NCI-H82 treated with DMSO at 0.1 percent for 48 hours (cell line): ENCODE measurements around the gene ARID1B.

Experiments used
- DNase-seq: peaks from one replicate; lab custom pipeline; 2025; ENCODE audit not compliant: unreplicated experiment; lab: John Stamatoyannopoulos, UW

Gene ARID1B

DNA sequence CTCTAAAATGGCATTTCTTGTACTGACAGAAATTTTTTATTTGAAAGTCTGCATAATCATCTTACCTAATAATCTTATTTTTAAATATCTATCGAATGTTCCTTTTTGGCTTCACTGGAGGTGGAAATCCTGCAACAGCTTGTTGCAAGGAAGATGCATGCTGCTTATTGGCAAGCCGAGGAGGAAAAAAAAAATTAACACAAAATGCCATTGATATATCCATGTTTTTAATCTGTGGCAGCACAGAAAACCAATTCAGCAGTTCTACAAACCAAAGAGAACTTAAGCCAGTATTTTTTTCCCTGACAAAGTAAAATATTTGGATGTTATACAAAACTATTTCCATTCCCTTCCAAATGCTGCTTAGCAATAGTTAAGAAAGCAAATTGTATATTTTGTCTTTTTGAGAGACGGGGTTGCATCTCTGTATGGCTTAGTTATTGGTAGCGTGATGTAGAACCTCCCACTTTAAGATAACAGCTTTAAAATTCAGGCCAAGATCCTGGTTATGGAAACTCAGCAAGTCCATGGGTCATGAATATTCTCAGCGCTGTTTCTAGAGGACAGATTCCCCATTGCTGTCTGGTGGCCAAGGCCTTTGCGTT is 314.8 kb downstream of the ARID1B start:
- DNase-seq = no peak

DNA sequence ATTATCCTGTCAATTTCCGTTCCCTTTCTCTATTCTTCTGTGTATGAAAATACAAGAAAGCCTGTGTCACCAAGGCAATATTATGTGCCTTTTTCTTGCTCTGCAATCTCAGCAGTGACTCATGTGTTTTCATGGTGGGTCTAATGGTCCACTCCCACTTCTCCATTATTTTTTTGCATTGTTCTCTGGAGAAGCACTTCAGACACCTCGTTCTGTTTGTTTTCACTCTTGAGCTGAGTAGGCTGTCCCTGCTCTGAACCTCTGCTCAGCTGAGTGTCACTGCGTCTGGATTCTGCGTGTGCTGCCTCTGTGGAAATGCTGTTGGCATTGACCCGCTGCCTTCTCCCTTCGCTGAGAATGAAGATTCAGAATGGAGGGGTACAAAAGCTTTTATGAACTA is 315.6 kb downstream of the ARID1B start:
- no peak for DNase-seq

DNA sequence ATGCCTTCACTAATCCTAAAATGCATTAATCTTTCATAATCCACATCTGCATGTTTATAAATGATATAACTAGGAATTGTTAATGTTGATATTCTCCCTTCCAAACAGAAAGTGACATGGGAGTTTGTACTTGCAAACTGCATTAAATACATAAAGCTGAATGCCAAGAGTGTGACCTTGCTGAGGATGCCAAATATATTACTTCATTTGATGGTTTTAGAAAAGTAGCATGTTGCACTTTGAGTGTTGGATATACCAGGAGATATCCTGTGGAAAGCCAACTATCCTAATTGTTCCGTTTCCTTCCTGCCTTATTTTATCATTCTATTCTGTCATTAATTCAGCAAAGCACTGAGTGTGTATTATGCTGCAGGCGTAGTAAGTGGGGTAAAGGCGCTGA is 316.4 kb downstream of the ARID1B start:
- DNase-seq = no peak

DNA sequence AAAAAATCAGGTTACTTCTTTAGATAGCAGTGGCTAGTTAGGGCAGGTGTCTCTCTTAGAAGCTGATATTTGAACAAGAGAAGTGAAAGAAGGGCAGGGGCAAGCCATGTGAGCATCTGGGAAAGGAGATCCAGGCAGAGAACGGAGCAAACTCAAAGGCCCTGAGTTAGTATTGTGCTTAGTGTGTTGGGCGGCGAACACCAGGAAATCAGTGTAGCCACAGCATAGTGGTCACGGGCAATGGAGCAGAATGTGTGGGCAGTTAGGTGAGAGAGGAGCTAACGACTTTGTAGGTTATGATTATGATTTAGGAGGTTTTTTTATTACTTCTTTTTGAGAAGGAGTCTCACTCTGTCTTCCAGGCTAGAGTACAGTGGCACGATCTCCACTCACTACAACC is 316.9 kb downstream of the ARID1B start:
- no peak for DNase-seq

DNA sequence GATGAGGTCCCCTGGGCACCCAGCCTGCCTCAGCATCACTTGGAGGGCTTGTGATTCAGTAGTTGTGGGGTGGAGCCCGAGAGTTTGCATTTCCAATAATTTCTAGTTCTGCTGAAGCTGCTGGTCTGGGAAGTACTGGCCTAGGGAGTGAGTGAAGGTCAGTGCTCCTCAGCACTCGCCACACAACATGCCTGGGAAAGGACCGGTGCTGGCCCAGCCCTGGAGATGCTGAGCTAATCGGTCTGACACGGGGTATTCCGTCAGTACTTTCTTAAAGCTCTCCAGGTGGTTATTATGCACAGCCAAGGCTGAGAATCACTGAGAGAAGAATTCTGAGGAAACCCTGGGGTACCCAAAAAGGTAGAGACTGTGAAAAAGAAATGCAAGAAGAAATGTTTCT is 317.9 kb downstream of the ARID1B start:
- no peak for DNase-seq

DNA sequence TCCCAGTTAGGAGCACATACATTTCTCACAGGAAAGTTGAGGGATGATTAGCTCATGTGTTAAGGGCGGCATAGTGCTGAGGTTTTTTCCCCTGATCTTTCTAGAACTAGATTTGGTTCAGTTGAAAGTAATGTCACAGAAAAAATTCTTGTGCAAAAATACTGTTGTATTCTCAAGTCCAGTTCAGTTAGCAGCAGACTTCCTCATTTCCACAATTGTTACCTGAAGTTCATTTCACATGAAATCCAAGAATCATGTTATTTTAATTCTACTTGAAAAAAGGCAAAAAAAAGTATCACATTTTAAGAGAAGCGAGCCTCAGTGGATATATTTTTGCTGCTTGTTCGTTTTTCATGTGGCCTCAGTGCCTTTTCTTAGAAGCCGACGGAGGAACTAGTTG is 318.4 kb downstream of the ARID1B start:
- no peak for DNase-seq

DNA sequence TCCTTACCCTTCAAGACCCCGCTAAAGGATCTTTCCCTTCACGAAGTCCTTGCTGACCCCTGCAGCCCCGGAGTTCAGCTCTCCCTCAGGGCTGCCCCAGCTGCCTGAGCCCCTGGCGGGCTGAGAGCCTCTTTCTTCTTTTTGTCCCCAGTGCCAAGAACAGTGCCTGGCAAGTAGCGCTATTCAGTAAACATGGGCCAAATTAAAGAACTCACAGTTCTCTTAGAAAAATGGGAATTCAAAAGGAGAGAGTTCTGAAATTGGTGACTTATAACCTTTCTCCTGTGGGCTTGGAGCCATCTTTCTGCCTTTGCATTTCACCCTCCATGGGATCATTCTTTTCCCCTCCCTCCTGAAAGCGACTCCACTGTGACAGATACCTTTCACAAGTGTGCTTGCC is 318.9 kb downstream of the ARID1B start:
- no peak for DNase-seq

DNA sequence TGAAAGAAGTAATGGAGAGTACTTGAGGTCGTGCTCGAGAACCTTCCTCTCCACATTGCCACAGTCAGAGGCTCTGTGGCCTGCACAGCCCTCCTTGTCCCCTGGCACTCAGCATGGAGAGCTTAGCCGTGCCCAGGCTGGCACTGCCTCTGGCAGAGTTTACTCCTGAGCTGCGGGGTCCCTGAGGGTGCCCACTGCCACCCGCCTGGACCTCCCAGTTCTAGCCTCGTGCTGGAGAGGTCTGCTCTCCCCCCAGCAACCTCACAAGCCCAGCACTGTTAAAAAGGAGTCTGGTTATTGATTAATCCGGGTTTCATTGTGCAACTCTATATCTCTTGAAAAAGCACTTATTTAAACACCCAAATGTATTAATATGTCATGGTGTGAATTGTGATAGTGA is 319.3 kb downstream of the ARID1B start:
- no peak for DNase-seq

DNA sequence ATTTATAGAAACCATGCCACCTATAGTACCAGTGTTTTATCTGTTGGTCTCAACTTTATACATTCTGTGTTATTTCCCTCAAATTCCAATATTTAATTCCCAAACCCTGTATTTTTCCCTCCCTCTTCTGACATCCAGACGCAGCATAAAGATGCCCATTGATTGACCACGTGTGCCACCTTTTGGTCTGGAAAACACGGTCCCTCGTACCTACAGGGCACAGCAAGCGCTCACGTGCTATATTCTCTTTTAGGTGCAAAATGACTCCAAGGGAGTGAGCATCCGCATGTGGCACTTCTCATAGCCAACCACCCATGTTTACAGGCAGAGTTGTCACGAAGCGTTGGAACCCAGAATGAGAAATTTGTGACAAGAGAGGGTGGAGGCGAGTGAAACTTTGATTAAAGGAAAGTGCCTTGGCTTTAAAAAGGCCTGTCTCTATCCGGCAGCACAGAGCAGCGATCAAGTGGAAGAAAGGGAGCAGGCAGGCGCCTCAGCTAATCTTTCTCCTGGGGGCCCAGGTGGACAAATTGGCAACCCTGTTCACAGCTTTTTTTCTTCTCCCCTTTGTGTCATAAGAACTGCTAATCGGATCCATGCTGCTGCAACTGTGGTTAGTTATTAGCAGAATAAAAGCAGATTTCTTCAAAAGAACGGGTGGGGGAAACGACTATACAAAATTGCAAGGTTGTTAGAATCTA is 320.2 kb downstream of the ARID1B start:
- DNase-seq = no peak

DNA sequence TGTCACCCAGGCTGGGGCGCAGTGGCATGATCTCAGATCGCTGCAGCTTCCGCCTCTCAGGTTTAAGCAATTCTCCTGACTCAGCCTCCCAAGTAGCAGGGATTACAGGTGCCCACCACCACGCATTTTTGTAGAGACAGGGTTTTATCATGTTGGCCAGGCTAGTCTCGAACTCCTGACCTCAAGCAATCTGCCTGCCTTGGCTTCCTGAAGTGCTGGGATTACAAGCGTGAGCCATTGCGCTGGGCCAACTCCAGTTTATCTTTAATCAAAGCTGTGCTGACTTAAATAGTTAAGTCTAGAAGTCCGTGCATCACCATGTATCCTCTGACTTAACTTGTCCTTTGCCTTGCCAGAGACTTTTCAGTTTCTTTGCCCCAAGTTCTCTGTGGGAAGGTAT is 321.8 kb downstream of the ARID1B start:
- DNase-seq = no peak

DNA sequence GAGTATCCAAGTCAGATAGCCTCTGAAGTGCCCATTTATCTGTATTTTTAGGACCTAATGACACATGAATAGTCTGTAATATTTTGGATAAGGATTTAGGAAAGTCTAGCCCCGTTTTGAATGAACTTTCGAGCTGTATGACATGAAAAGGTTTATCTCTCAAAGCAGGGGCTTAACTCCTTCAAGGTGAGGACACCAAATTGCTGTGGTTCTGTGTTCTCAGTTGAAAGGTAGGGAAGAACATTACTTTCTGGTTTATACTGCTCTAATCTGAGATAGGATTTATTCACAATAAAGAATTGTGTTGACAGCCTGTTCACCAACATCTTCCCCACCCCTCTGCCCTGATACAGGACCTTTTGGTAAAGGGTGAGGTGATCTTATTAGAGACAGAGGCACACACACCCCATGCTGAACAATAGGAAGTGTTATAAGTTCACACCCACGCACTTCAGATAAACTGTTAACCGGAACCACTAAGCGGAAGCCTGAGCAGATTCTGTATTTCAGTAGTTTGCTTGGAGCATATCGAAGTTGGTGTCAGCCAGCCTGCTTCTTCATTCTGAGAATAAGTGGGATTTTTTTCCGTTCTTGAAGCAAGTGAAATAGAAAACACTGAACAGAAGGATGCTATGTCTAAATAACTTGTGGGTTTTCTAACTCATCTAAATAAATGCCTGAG is 322.9 kb downstream of the ARID1B start:
- no peak for DNase-seq

DNA sequence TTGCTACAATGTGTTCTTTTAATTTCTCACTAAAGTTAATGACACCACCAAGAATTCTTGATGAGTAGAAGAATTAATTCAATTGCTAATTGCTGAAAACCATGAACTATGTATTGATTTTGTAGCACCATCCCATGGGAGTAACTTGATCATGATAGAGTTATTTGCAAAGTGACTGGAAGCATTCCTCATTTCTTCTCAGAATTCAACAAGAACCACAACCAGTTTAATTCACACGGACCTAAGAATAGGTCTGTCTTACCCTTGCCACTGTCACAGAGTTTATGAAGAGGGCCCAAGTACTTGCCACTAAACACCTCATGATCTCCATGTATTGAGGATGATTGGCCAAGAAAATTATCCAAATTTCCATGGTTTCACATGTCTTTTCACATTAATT is 324.0 kb downstream of the ARID1B start:
- no peak for DNase-seq

DNA sequence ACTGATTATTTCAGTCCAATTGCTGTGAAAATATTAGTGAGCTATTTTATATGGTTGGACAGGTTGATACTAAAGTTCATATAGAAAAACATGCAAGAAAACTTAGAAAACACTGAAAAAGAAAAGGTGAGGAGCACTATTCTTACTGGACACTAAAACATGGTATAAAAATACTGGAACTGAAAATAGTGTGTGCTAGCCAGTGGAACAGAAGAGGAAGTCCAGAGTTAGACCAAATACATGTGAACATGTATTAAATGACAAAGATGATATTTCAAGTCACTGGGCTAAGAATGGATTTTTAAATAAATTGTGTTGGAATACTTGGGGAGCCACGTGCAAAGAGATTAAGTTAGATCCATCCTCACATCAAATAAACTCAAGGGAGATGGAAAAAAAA is 327.6 kb downstream of the ARID1B start:
- no peak for DNase-seq

DNA sequence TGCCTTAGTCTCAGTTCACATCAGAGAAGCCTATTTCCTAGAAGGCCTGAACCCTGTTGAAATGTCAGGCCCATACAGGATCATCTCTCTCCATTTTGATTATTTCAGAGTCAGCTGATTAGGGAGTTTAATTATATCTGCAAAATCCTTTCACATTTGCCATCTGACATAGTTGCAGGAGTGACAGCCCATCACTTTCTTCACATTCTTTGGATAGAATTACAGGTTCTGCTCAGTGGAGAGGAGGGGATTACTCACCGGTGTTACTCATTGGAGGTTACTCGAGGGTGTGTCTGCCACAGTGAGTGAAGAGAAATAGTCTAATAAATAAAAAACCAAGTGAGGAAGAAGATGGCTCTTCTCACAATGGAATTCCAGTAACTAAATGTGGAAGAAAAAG is 329.3 kb downstream of the ARID1B start:
- no peak for DNase-seq

DNA sequence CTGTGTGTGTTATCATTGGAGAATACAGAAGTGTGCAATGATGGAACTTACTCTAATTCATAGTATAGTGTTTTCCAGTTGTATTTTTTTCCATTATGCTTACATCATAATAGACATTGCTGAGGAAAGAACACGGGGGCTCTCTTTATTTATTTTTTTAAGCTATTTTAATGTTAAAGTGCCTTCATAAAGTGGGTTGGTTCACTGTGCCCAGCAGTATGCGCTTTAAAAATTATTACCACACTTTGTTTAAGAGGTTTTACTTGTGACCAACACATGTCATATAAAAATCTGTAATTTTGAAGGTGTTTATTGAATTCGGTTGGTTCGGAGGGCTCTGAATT is 330.4 kb downstream of the ARID1B start:
- DNase-seq = no peak

DNA sequence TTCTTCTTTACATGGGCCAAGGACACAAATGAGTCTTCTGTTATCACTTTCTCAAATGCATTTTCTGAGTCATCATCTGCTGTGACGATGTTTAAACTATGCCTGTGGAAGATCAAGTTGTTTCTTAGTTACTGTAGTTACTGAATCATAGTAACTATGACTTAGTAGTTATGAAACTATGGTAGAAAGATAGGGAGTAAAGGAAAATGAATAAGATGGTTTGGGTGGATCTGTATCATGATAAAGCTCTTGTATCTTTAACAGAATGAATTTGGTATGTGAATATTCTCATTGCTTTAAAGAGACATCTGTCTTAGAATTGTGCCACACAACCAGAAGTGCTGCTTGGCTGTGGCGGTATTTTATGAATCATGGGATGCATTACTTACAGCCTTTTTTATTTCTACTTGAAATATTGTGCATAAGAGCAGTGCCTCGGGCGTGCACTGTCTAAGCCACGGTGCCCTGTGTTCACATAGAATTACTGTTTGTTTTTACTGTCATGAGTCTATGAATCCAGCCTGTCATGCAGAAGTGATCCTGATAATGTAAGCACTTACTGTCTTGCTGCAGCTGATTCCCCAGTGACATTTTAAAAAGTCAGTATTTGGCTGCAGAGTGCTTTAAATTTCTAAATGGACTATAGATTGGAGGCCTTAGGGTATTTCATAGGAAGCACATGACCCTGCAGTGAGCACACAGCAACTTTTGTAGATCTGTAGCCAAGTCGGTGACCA is 330.9 kb downstream of the ARID1B start:
- DNase-seq = no peak

DNA sequence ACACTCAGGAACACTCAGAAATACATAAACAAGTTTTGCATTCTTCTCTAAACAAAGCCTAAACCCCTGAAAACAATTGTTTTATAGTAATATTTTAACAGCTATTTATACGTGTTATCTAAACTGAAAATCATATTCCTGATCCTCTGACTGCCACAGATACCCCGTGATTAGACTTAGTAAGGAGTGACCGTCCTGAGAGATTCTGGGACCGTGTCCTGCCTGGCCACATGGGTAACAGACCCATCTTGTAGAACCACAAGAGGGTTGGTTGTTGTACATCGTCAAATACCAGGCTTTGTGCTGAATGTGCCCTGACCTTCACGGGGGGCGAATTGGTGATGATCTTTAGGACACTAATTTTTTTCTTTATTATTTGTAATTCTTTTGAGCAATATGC is 331.7 kb downstream of the ARID1B start:
- DNase-seq = no peak

DNA sequence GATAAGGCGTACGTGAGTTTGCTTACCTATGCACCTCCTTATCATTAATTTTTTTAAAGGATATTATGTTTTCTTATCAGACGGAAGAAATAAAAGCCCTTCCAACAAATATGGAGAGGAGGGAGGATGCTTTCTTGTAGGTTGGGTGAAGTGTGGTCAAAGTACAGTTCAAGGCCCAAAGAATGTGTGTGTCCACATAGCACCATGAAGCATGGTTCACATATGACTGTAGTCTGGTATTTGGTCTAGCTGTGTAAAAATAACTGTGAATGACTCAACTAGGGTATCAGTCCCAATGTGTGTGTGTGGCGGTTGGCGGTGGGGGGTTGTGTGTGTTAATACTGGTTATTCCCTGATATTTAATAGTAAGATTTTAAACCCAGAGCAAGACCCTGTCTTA is 333.4 kb downstream of the ARID1B start:
- DNase-seq = no peak

DNA sequence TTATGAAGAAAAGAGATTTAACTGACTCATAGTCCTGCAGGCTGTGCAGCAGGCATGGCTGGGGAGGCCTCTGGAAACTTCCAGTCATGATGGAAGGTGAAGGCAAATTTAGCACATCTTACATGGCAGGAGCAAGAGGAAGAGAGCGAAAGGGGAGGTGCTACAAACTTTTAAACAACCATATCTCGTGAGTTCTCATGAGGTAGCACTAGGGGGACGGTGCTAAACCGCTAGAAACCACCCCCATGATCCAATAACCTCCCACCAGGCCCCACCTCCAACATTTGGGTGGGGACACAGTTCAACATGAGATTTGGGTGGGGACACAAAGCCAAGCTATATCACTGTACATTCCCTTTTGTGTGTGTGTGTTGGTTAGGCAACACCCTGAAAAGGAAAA is 336.2 kb downstream of the ARID1B start:
- DNase-seq = no peak

DNA sequence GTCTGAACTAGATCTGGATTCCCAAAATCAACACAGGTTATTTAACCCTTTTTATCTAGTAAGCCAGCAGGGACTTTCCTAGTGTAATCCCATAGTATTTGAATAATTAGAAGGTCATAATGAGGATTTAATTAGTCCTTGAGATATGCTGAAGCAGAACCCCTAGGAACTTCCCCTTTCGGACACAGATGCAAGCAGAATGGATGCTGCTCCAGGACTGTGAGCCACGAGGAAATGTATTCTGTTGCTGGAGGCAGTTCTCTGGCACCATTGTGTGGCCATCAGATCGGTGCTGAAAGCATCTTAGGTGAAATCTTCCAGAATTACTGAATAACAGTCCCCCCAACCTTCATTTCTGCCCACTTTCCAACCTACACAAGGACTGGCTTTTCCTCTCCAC is 339.2 kb downstream of the ARID1B start:
- DNase-seq = peak; percentile 39

DNA sequence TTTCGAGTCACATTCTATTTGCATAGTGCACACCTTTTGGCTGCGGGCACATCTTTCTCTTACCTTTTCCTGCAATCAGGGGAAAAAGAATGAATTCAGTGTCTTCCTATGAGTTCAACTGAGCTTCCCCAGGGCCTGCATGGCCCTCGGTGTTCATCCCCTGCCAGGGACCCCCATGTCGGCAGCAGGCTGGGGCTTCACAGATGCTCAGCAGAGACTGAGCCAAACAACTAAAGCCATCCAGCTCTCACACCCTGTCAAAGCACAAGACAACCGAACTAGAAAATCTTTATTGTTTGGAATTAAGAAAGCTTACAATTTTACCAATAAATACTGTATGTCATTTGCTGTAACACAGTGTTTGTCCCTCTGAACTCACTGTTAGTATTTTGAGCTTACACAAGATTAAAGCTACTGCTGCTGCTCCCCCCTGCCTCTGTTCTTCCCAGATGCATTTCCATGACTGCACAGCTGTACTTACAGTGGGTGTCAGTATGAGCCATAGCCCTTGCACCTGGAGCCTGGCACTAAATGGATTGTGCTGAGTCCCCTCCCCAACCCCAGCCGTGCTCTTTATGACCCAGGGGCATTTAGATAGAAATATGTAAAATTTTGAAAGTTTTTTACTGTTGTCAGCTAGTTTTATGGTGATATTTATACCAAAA is 340.4 kb downstream of the ARID1B start:
- DNase-seq = peak; percentile 23
